ENCODE data around the gene BORCS5. TPM values are rescaled to one million over a fixed set of nuclear protein-coding genes. Genes with fewer than 3 reads are reported as not detected.
"Not testable (repeated sequence)": the region's sequence is repeated elsewhere in the genome, so short reads cannot be mapped to it uniquely, and the experiment has no call there.

Gene BORCS5
- total RNA-seq, 1 donor, result 6.9 TPM

DNA sequence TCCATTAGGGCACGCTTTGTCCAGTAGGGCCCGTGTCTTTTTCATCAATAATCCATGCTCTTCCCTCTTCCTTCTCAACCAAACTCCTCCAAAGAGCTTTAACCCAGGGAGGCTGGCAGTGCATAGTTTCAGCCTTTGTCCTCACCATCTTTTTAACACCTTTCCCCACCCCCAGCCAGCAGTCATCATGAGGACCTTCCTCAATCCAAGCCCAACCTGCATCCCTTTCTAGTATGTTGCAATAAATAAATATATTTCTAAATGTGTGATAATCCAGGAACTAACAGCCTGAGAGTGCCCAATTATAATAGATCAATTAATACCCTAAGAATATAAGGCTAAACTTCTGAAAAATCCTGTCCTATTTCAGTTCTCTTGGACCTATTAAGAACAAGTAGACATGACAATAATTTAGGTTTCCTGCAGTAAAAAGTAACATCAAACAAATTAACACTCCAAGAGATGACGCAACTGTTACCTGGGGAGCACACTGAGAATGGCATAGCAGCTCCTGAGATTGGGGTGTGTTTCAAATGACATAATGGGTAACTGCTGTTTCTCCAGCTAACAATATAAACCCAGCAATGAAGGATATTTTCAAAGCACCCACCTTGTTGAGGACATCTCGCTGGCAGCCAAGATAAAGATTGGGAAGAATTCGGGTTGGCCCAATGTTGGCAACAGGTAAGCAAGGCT lies 143.2 kb downstream of the BORCS5 start:
- TF ChIP-seq, protein P1, sequence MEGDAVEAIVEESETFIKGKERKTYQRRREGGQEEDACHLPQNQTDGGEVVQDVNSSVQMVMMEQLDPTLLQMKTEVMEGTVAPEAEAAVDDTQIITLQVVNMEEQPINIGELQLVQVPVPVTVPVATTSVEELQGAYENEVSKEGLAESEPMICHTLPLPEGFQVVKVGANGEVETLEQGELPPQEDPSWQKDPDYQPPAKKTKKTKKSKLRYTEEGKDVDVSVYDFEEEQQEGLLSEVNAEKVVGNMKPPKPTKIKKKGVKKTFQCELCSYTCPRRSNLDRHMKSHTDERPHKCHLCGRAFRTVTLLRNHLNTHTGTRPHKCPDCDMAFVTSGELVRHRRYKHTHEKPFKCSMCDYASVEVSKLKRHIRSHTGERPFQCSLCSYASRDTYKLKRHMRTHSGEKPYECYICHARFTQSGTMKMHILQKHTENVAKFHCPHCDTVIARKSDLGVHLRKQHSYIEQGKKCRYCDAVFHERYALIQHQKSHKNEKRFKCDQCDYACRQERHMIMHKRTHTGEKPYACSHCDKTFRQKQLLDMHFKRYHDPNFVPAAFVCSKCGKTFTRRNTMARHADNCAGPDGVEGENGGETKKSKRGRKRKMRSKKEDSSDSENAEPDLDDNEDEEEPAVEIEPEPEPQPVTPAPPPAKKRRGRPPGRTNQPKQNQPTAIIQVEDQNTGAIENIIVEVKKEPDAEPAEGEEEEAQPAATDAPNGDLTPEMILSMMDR (IDR thresholded peaks at IDR 0.05; ENCODE audit: insufficient read depth, low read depth, low read length), result no peak
- no peak for DNase-seq (ENCODE audit: low read depth)
- no peak overlapping the region for H3K4me3 ChIP-seq (ENCODE audit: low read depth, low read length)

DNA sequence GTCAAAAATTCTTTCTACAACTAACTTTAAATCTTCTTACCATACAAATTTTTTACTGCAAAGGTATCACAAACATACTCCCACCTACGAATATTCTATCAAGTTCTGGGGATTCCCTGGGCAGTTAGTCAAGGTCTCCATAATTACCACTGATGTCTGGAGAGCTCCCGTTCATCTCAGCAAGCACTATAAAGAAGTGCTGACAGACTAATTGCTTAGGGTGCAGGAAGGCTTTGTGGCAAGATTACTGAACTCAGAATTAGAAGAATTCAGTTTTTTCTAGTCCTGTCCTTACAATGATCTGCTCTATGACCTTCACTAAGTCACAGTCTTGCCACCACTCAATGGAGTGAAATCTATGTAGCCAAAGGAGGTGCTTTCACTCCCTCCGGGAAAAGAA lies 144.2 kb downstream of the BORCS5 start:
- DNase-seq (ENCODE audit: low read depth), result no peak
- TF ChIP-seq, protein P1 (IDR thresholded peaks at IDR 0.05; ENCODE audit: insufficient read depth, low read depth, low read length), result no peak
- H3K4me3 ChIP-seq (ENCODE audit: low read depth, low read length), result no peak overlapping the region

DNA sequence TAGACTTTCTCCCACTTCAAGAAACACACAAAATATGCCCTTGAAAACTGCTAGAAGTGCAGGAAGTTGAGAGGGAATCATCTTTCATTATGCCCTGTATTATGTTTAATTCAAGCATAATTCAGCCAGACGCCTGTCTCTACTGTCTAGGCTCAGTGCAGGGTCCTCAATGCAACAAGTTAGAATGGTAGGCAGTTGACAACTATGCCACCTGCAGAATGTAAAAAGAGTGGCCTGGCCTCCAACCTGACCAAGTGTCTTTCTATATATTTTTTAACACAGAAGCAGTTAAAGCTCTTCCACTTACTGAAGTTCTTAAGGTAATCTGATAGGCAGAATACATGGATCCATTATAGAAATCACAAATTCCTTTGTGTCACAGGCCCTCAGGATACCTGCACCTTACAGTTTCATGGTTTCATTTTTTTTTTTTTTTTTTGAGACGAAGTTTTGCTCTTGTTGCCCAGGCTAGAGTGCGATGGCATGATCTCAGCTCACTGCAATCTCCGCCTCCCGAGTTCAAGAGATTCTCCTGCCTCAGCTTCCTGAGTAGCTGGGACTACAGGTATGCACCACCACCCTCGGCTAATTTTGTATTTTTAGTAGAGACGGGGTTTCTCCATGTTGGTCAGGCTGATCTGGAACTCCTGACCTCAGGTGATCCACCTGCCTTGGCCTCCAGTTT lies 145.4 kb downstream of the BORCS5 start:
- not testable (repeated sequence) for DNase-seq (ENCODE audit: low read depth)

DNA sequence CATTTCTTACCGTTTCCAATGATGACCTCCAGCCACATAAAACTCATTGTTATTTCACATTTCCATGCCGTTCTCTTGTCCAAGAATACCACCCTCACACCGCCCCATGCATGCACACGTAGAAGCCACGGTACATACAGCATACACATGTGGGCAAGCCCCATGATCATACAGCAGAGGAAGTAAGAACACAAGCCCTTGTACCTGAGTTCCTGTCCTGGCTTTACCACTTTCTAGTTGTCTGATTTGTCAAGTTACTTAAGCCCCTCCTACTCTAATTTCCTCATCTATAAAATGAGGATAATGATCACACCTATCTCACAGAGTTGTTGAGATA lies 145.9 kb downstream of the BORCS5 start:
- TF ChIP-seq, protein P1 (IDR thresholded peaks at IDR 0.05; ENCODE audit: insufficient read depth, low read depth, low read length), result no peak
- H3K4me3 ChIP-seq (ENCODE audit: low read depth, low read length), result no peak overlapping the region
- no peak for DNase-seq (ENCODE audit: low read depth)

More for the DNA sequence above, 145.4 kb downstream of the BORCS5 start:
- not testable (repeated sequence) for H3K4me3 ChIP-seq (ENCODE audit: low read depth, low read length)

GRCh38 chr12:12503384-12504078 lies 146.7 kb downstream of the BORCS5 start:
- no peak for DNase-seq (ENCODE audit: low read depth)
- H3K4me3 ChIP-seq (ENCODE audit: low read depth, low read length), result no peak overlapping the region
- TF ChIP-seq, protein P1 (IDR thresholded peaks at IDR 0.05; ENCODE audit: insufficient read depth, low read depth, low read length), result no peak

- peak overlapping the region; percentile 43 for H3K4me3 ChIP-seq (ENCODE audit: low read depth, low read length)
- TF ChIP-seq, protein P1 (IDR thresholded peaks at IDR 0.05; ENCODE audit: insufficient read depth, low read depth, low read length), result no peak
- DNase-seq (ENCODE audit: low read depth), result peak; percentile 89
Measured at GRCh38 chr12:12505544-12506495, 148.9 kb downstream of the BORCS5 start.

Measured in fibroblast of villous mesenchyme (primary cell).